ENCODE measurements around the gene TCN2.

DNA sequence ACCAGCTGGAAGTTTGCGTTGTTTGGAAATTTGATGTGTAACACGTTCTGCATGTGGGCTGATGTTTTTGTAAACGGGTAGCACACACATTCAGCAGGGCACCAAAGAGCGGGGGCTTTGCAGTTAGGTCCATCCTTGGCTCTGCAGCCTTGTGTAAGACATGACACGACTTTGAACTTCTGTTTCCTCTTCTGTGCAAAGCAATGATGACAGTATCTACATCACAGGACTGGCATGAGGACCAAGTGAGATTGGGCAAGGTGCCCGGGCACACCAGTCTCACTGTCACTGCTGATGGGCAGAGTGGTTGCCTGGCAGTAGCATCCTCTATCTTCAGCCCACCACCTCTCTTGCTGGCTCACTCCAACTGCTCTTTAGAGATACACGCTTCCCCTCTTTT, 3.3 kb downstream of the TCN2 start:
- no peak for TF ChIP-seq POLR2A (IDR thresholded peaks at IDR 0.05)
- TF ChIP-seq, protein P1, sequence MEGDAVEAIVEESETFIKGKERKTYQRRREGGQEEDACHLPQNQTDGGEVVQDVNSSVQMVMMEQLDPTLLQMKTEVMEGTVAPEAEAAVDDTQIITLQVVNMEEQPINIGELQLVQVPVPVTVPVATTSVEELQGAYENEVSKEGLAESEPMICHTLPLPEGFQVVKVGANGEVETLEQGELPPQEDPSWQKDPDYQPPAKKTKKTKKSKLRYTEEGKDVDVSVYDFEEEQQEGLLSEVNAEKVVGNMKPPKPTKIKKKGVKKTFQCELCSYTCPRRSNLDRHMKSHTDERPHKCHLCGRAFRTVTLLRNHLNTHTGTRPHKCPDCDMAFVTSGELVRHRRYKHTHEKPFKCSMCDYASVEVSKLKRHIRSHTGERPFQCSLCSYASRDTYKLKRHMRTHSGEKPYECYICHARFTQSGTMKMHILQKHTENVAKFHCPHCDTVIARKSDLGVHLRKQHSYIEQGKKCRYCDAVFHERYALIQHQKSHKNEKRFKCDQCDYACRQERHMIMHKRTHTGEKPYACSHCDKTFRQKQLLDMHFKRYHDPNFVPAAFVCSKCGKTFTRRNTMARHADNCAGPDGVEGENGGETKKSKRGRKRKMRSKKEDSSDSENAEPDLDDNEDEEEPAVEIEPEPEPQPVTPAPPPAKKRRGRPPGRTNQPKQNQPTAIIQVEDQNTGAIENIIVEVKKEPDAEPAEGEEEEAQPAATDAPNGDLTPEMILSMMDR (IDR thresholded peaks at IDR 0.05 in 8 of 11, conservative IDR thresholded peaks at IDR 0.05 in 3 of 11), result no peak

All from spleen (tissue), 7 donors.